Measurements from ENCODE around the gene CNNM4. TPM values are rescaled to one million over a fixed set of nuclear protein-coding genes. Genes with fewer than 3 reads are reported as not detected.
A peak's percentile ranks its signal among the peaks of the same experiment; 100 is the strongest.

Gene CNNM4
- total RNA-seq, 1 donor from 2014 or later, result 5.9 TPM

DNA sequence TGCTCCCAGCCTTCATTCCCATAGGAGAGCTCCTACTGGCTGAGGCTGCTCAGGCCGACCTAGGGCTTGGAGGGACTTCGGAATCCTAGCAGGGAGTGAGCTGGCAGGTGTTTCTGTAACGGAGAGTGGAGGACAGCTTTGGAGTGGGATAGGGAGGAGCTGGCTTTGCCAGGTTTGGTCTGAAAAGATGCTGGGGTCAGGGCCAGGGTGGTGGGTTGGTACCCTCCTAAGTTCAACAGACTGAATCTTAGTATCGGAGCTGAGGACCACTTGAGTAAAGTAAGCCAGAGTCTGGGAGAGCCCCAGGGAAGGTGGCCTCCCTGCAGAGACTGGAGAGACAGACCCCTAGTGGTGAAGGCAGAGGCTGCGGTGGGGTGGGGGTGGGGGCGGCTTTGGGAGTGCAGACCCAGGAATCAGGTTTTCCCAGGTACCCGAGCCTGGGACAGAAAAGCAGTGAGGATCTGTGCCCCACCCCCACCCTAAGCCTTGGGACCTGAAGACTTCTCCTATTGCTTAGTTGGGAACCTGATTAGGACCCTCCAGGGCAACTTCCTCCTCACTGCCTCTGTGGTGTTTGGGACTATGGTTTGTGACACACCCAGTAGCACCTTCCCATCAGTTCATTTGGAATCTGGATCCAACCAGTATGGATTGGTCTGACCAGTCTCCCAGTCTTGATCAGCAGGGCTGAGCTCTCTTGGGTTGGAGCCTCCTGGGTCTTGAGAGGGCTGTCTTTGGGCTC, 3.0 kb downstream of the CNNM4 start:
- Mint-ChIP-seq H3K9me3 (ENCODE audit: unreplicated experiment) (no peaks in the 10 kb centered on the region), H3K27me3 (ENCODE audit: unreplicated experiment) (peaks cover 2% of the 10 kb centered on the region), H3K36me3 (ENCODE audit: low read depth, unreplicated experiment) (no peaks in the 10 kb centered on the region), H3K27ac (ENCODE audit: unreplicated experiment) (no peak overlapping the region), H3K4me3 (ENCODE audit: unreplicated experiment) (peak overlapping the region; percentile 71), H3K4me1 (ENCODE audit: unreplicated experiment) (peaks cover 15% of the 10 kb centered on the region)
- peak; percentile 37 for DNase-seq (ENCODE audit: low spot score)
- TF ChIP-seq, protein P1, sequence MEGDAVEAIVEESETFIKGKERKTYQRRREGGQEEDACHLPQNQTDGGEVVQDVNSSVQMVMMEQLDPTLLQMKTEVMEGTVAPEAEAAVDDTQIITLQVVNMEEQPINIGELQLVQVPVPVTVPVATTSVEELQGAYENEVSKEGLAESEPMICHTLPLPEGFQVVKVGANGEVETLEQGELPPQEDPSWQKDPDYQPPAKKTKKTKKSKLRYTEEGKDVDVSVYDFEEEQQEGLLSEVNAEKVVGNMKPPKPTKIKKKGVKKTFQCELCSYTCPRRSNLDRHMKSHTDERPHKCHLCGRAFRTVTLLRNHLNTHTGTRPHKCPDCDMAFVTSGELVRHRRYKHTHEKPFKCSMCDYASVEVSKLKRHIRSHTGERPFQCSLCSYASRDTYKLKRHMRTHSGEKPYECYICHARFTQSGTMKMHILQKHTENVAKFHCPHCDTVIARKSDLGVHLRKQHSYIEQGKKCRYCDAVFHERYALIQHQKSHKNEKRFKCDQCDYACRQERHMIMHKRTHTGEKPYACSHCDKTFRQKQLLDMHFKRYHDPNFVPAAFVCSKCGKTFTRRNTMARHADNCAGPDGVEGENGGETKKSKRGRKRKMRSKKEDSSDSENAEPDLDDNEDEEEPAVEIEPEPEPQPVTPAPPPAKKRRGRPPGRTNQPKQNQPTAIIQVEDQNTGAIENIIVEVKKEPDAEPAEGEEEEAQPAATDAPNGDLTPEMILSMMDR (IDR thresholded peaks at IDR 0.05; ENCODE audit: unreplicated experiment), result peak; percentile 19

GRCh38 chr2:96764253-96764637, 3.5 kb downstream of the CNNM4 start:
- no peaks in the 10 kb centered on the region for H3K9me3 Mint-ChIP-seq (ENCODE audit: unreplicated experiment)
- no peak for DNase-seq (ENCODE audit: low spot score)

GRCh38 chr2:96767135-96767871, 6.6 kb downstream of the CNNM4 start:
- Mint-ChIP-seq H3K27ac (ENCODE audit: unreplicated experiment) (no peak overlapping the region), H3K4me1 (ENCODE audit: unreplicated experiment) (peaks cover 13% of the 10 kb centered on the region), H3K4me3 (ENCODE audit: unreplicated experiment) (no peak overlapping the region), H3K36me3 (ENCODE audit: low read depth, unreplicated experiment) (no peaks in the 10 kb centered on the region), H3K27me3 (ENCODE audit: unreplicated experiment) (peaks cover 2% of the 10 kb centered on the region), H3K9me3 (ENCODE audit: unreplicated experiment) (no peaks in the 10 kb centered on the region)
- TF ChIP-seq, protein P1 (IDR thresholded peaks at IDR 0.05; ENCODE audit: unreplicated experiment), result no peak
- no peak for DNase-seq (ENCODE audit: low spot score)

More at GRCh38 chr2:96764253-96764637, 3.5 kb downstream of the CNNM4 start:
- Mint-ChIP-seq H3K36me3 (ENCODE audit: low read depth, unreplicated experiment) (no peaks in the 10 kb centered on the region), H3K4me1 (ENCODE audit: unreplicated experiment) (peaks cover 15% of the 10 kb centered on the region), H3K27me3 (ENCODE audit: unreplicated experiment) (peaks cover 2% of the 10 kb centered on the region), H3K27ac (ENCODE audit: unreplicated experiment) (no peak overlapping the region), H3K4me3 (ENCODE audit: unreplicated experiment) (no peak overlapping the region)
- TF ChIP-seq, protein P1 (IDR thresholded peaks at IDR 0.05; ENCODE audit: unreplicated experiment), result no peak

GRCh38 chr2:96768083-96768561, 7.4 kb downstream of the CNNM4 start:
- peaks cover 8% of the 10 kb centered on the region for H3K4me1 Mint-ChIP-seq (ENCODE audit: unreplicated experiment)
- no peak for DNase-seq (ENCODE audit: low spot score)
- TF ChIP-seq, protein P1 (IDR thresholded peaks at IDR 0.05; ENCODE audit: unreplicated experiment), result no peak

DNA sequence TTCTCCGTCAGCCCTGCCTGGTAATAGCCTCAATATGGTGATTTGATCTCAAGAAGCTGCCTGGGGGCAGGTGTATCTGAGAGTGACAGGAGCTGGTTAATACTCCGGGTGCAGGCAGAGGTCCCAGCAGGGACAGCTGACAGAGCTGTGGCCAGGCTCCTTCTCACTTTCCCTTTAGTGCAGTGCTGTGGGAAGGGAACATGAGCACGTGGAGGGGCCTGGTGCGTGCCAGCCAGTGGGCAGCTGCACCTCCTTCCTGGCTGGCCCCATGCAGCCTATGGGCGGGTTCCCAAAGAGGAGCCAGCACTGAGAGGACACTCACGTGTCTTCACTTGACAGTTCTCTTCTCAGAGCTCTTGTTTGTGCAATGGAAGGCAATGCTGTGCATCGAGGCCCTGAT, 9.1 kb downstream of the CNNM4 start:
- H3K4me1 Mint-ChIP-seq (ENCODE audit: unreplicated experiment), result peaks cover 2% of the 10 kb centered on the region
- TF ChIP-seq, protein P1 (IDR thresholded peaks at IDR 0.05; ENCODE audit: unreplicated experiment), result no peak
- H3K4me3 Mint-ChIP-seq (ENCODE audit: unreplicated experiment), result no peak overlapping the region
- H3K9me3 Mint-ChIP-seq (ENCODE audit: unreplicated experiment), result no peaks in the 10 kb centered on the region
- H3K36me3 Mint-ChIP-seq (ENCODE audit: low read depth, unreplicated experiment), result no peaks in the 10 kb centered on the region
- DNase-seq (ENCODE audit: low spot score), result no peak
- H3K27ac Mint-ChIP-seq (ENCODE audit: unreplicated experiment), result no peak overlapping the region
- H3K27me3 Mint-ChIP-seq (ENCODE audit: unreplicated experiment), result peaks cover 2% of the 10 kb centered on the region

More at GRCh38 chr2:96768083-96768561, 7.4 kb downstream of the CNNM4 start:
- no peaks in the 10 kb centered on the region for H3K36me3 Mint-ChIP-seq (ENCODE audit: low read depth, unreplicated experiment)
- peaks cover 2% of the 10 kb centered on the region for H3K27me3 Mint-ChIP-seq (ENCODE audit: unreplicated experiment)
- no peak overlapping the region for H3K27ac Mint-ChIP-seq (ENCODE audit: unreplicated experiment)
- H3K4me3 Mint-ChIP-seq (ENCODE audit: unreplicated experiment), result no peak overlapping the region
- no peaks in the 10 kb centered on the region for H3K9me3 Mint-ChIP-seq (ENCODE audit: unreplicated experiment)
